Peyer's patch (tissue), 4 donors: ENCODE measurements around the gene WWOX.

Experiments used
- POLR2A ChIP-seq, 2 donors: fragments of 450-650 bp; IDR thresholded peaks; one replicate each; pipeline ENCODE4 v1.5.1; 2017; ENCODE audit warnings: antibody characterized with exemption in 2 of 2, mild to moderate bottlenecking in 2 of 2, moderate library complexity in 2 of 2
- TF ChIP-seq, protein P1 (sequence below), 6 experiments: fragments of 450-650 bp in 4 of 6; fragments of 200-600 bp in 2 of 6; sonication (generic) in 1 of 6; IDR thresholded peaks; one replicate each; pipeline ENCODE4 v1.5.1; 2017 to 2019; ENCODE audit warnings: antibody characterized with exemption in 6 of 6, mild to moderate bottlenecking in 3 of 6, moderate library complexity in 1 of 6

DNA sequence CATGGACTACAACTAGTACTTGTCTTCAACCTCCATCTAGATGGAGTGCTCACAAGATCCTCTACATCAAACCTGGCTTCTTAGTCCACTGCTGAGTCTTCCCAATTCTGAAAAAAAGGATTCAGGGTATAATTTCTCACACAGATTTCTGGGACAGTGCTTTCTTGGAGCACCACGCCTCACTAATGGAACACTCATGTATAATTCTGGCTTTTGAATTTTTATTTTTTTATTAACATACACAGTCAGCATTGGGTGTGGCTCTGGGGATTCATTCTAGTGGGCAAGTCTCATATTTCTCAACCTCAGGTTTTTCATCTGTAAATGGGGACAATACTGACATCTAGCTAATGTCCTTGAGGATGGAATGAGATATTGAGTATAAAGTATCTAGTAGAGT, 696.0 kb downstream of the WWOX start:
- TF ChIP-seq, protein P1, sequence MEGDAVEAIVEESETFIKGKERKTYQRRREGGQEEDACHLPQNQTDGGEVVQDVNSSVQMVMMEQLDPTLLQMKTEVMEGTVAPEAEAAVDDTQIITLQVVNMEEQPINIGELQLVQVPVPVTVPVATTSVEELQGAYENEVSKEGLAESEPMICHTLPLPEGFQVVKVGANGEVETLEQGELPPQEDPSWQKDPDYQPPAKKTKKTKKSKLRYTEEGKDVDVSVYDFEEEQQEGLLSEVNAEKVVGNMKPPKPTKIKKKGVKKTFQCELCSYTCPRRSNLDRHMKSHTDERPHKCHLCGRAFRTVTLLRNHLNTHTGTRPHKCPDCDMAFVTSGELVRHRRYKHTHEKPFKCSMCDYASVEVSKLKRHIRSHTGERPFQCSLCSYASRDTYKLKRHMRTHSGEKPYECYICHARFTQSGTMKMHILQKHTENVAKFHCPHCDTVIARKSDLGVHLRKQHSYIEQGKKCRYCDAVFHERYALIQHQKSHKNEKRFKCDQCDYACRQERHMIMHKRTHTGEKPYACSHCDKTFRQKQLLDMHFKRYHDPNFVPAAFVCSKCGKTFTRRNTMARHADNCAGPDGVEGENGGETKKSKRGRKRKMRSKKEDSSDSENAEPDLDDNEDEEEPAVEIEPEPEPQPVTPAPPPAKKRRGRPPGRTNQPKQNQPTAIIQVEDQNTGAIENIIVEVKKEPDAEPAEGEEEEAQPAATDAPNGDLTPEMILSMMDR (IDR thresholded peaks at IDR 0.05) = no peak
- TF ChIP-seq POLR2A (IDR thresholded peaks at IDR 0.05) = no peak
